Endothelial cell of umbilical vein (primary cell): ENCODE results near the gene PAAF1. TPM values are rescaled to one million over a fixed set of nuclear protein-coding genes. Genes with fewer than 3 reads are reported as not detected.

Source experiments
- BruUV-seq: library from RNA; stranded (reverse); fragments of 400-500 nt; replicated peaks from 2 replicates; lab custom pipeline; 2021; lab: Mats Ljungman, UMichigan
- CTCF ChIA-PET: fragments of 300-600, 350-600 bp; sonication (Branson Sonifier 250); formaldehyde crosslinking; loops from one replicate; lab custom pipeline; 2021; ENCODE audit warnings: antibody characterized with exemption, inconsistent platforms; lab: Charles Lee
- POLR2A ChIA-PET: fragments of 300-600, 350-600 bp; sonication (Branson Sonifier 250); formaldehyde crosslinking; loops from one replicate; lab custom pipeline; 2021; ENCODE audit warnings: antibody characterized with exemption, inconsistent platforms; lab: Charles Lee
- DNase-seq: peaks from one replicate; pipeline ENCODE4 v3.0.0-alpha.2; 2011; ENCODE audit warnings: low read depth, low spot score
- FAIRE-seq: peaks from 2 replicates; lab custom pipeline; 2011; peaks lifted over from hg19 to GRCh38; lab: Jason Lieb, UNC
- H2AFZ ChIP-seq: 2 replicates; pipeline ENCODE4 v1.6.0; 2012; ENCODE audit warnings: low read depth, low read length, control low read depth, inconsistent platforms
- H3K27ac ChIP-seq: 2 replicates; pipeline ENCODE4 v1.5.1; 2011; ENCODE audit warnings: low read depth, mild to moderate bottlenecking, control low read depth, low read length, moderate library complexity; ENCODE audit not compliant: insufficient read depth
- H3K27me3 ChIP-seq, 2 experiments: 2 replicates each; pipeline versions ENCODE4 v1.6.0 to v1.6.1; 2011; ENCODE audit warnings: low read length in 2 of 2, mixed read lengths in 1 of 2; ENCODE audit not compliant: control insufficient read depth in 2 of 2, insufficient read depth in 2 of 2
- H3K36me3 ChIP-seq, 2 experiments: 2 replicates in 1 of 2; 3 replicates in 1 of 2; pipeline ENCODE4 v1.5.1; 2011; ENCODE audit warnings: low read length in 2 of 2, mild to moderate bottlenecking in 1 of 2, moderate library complexity in 1 of 2; ENCODE audit not compliant: control insufficient read depth in 2 of 2, insufficient read depth in 2 of 2; ENCODE audit errors: extremely low read depth in 1 of 2
- H3K4me1 ChIP-seq: 3 replicates; pipeline ENCODE4 v1.5.1; 2011; ENCODE audit warnings: mild to moderate bottlenecking, low read length; ENCODE audit not compliant: control insufficient read depth, insufficient read depth; ENCODE audit errors: extremely low read depth
- H3K4me2 ChIP-seq: 2 replicates; pipeline ENCODE4 v1.6.1; 2011; ENCODE audit warnings: low read length, control low read depth, mixed read lengths; ENCODE audit not compliant: insufficient read depth
- H3K4me3 ChIP-seq, 3 experiments: fragments of 200-600 bp in 1 of 3; sonication (generic), shearing (Covaris generic) in 1 of 3; replicated peaks in 1 of 3; 2 replicates each; pipeline ENCODE4 v1.5.1; 2011 to 2016; ENCODE audit warnings: control low read depth in 3 of 3, low read length in 3 of 3, mild to moderate bottlenecking in 2 of 3, inconsistent platforms in 1 of 3, low read depth in 1 of 3, moderate library complexity in 1 of 3; ENCODE audit not compliant: insufficient read depth in 1 of 3
- H3K79me2 ChIP-seq: 2 replicates; pipeline ENCODE4 v1.6.0; 2012; ENCODE audit warnings: low read length, inconsistent platforms; ENCODE audit not compliant: control insufficient read depth, insufficient read depth
- H3K9ac ChIP-seq: replicated peaks from 2 replicates; pipeline ENCODE3; 2011; ENCODE audit warnings: low read length, control low read depth; ENCODE audit not compliant: insufficient read depth; ENCODE audit errors: extremely low read depth
- H3K9me1 ChIP-seq: replicated peaks from 3 replicates; pipeline ENCODE4 v1.6.0; 2011; ENCODE audit warnings: mild to moderate bottlenecking, low read length; ENCODE audit not compliant: control insufficient read depth, insufficient read depth; ENCODE audit errors: extremely low read depth
- H3K9me3 ChIP-seq: replicated peaks from 2 replicates; pipeline ENCODE4 v1.5.1; 2012; ENCODE audit warnings: low read length, inconsistent platforms; ENCODE audit not compliant: control insufficient read depth, insufficient read depth
- H4K20me1 ChIP-seq: replicated peaks from 2 replicates; pipeline ENCODE3; 2011; ENCODE audit warnings: mild to moderate bottlenecking, low read length; ENCODE audit not compliant: control insufficient read depth, insufficient read depth; ENCODE audit errors: extremely low read depth
- EZH2 ChIP-seq: IDR thresholded peaks from 2 replicates; pipeline ENCODE4 v1.6.1; 2012; ENCODE audit warnings: borderline replicate concordance, low read depth, mild to moderate bottlenecking, moderate library complexity, low read length, inconsistent platforms; ENCODE audit not compliant: severe bottlenecking
- FOS ChIP-seq: IDR thresholded peaks from 2 replicates; pipeline ENCODE4 v1.6.1; 2011; ENCODE audit warnings: mild to moderate bottlenecking, low read length, moderate library complexity, borderline replicate concordance; ENCODE audit not compliant: insufficient read depth
- GATA2 ChIP-seq: IDR thresholded peaks from 2 replicates; pipeline ENCODE4 v1.7.0; 2011; ENCODE audit warnings: low read depth, mild to moderate bottlenecking, moderate library complexity, mixed read lengths, low read length; ENCODE audit not compliant: insufficient read length, insufficient read depth
- JUN ChIP-seq: IDR thresholded peaks from 2 replicates; pipeline ENCODE4 v1.6.1; 2011; ENCODE audit warnings: borderline replicate concordance, low read depth; ENCODE audit not compliant: insufficient read length, insufficient read depth
- MYC ChIP-seq: IDR thresholded peaks from one replicate; pipeline ENCODE4 v1.6.1; 2011; ENCODE audit warnings: mild to moderate bottlenecking, low read depth, low read length
- POLR2A ChIP-seq: IDR thresholded peaks from 2 replicates; pipeline ENCODE4 v1.6.1; 2012; ENCODE audit warnings: low read depth, mild to moderate bottlenecking, control low read depth, low read length
- POLR2AphosphoS5 ChIP-seq: IDR thresholded peaks from 2 replicates; pipeline ENCODE4 v1.6.1; 2012; ENCODE audit warnings: low read depth, mild to moderate bottlenecking, control low read depth, low read length, moderate library complexity; ENCODE audit not compliant: insufficient read depth
- dilution Hi-C: fragments of 300-500 bp; cut with MboI; formaldehyde crosslinking; loops from one replicate; pipeline ENCODE4 v1.15.0; 2019; ENCODE audit warnings: low sequenced_read_pairs; ENCODE audit not compliant: extremely low pct_ligation_motif_present
- intact Hi-C: fragments of 100-400 bp; cut with micrococcal nuclease; formaldehyde crosslinking; loops from one replicate; pipeline ENCODE4 v1.10.0; 2022
- polyA plus RNA-seq, 4 experiments: library from polyadenylated mRNA; depleted of rRNA in 3 of 4; stranded (reverse) in 3 of 4; unstranded in 1 of 4; fragments of >200 nt; gene quantifications; 2 replicates each; pipeline versions ENCODE4 v1.2.1 to v1.2.3, GENCODE V29; 2011 to 2012; ENCODE audit warnings: missing spikeins in 1 of 4
- total RNA-seq: library from RNA; stranded (reverse); gene quantifications from 2 replicates; pipeline ENCODE4 v1.2.3, GENCODE V29; 2021
- TF ChIP-seq, protein P1 (sequence below), 2 donors: IDR thresholded peaks; 1 replicate in 1 of 2; 2 replicates in 1 of 2; pipeline ENCODE4 v1.5.1; 2011; ENCODE audit warnings: low read length in 2 of 2, mild to moderate bottlenecking in 2 of 2, moderate library complexity in 2 of 2, control low read depth in 1 of 2, inconsistent platforms in 1 of 2, low read depth in 1 of 2; ENCODE audit not compliant: insufficient read depth in 1 of 2; ENCODE audit errors: extremely low read depth in 1 of 2
- TF ChIP-seq, protein P2 (sequence below): IDR thresholded peaks from 2 replicates; pipeline ENCODE4 v1.6.1; 2011; ENCODE audit not compliant: insufficient read depth, insufficient read length

PAAF1 gene
- total and polyA plus RNA-seq, 2 donors (not counting 3 experiments of a cell fraction or from before 2014, with no cell fraction given) = 9.8 to 16.1 TPM

DNA sequence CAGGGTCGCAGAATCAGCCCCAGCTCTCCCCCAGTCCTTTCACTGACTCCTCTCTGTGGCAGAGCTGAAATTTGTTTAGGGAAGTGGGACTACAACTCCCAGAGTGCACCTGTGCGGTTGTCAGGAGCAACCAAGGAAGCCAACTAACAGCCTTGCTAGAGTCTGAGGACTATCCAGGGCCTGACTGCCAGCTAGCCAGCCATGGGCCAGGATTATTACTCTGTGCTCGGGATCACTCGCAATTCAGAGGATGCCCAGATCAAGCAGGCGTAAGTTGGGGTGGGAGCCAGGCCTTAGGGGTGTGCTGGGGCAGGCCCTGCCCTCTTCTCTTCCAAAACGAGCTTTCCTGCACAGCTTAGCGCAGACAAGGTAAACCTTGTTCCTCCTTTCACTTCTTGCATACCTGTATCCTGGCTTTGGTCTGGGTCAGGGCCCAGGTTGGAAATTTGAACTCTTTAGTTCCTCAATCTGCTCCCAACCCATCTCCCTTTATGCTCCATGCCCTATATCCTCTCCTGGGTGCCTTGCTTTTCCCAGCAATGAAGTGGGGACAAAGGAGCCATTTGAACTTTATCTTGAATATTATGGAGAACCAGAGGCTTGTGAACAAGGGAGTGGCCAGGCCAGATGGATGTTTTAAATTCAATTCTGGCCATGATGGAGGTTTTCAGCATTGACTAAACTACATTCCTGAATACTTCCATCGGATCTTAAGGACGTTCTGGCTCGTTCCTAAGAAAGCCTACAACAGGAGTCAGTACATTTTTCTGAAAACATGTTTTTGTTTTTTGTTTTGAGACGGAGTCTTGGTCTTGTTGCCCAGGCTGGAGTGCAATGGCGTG, 74.3 kb downstream of the PAAF1 start, which contains the start of gene DNAJB13:
DNAJB13 (plus strand) TSS at position 158 of the 842 bp plus-strand sequence; CDS start at position 202, 44 bp downstream.
- no TSS peak for BruUV-seq
- Histone ChIP-seq H3K27ac (no peak within 1 kb of the TSS), H3K4me3 (no peak within 1 kb of the TSS), H2AFZ (no peak within 1 kb of the TSS), H3K4me1 (no peaks in the 10 kb centered on the region), H3K9me1 (no peaks in the 10 kb centered on the region), H3K27me3 (no peaks in the 10 kb centered on the region), H3K9ac (no peak within 1 kb of the TSS), H3K79me2 (no peaks in the 10 kb centered on the region), H3K36me3 (no peaks in the 10 kb centered on the region), H4K20me1 (no peaks in the 10 kb centered on the region), H3K9me3 (no peaks in the 10 kb centered on the region), H3K4me2 (no peak within 1 kb of the TSS)
- ChIA-PET POLR2A (no interaction called here), CTCF (no interaction called here)
- dilution Hi-C loops (no loop called here), intact Hi-C loops (no loop called here)
- TF ChIP-seq, protein P1, sequence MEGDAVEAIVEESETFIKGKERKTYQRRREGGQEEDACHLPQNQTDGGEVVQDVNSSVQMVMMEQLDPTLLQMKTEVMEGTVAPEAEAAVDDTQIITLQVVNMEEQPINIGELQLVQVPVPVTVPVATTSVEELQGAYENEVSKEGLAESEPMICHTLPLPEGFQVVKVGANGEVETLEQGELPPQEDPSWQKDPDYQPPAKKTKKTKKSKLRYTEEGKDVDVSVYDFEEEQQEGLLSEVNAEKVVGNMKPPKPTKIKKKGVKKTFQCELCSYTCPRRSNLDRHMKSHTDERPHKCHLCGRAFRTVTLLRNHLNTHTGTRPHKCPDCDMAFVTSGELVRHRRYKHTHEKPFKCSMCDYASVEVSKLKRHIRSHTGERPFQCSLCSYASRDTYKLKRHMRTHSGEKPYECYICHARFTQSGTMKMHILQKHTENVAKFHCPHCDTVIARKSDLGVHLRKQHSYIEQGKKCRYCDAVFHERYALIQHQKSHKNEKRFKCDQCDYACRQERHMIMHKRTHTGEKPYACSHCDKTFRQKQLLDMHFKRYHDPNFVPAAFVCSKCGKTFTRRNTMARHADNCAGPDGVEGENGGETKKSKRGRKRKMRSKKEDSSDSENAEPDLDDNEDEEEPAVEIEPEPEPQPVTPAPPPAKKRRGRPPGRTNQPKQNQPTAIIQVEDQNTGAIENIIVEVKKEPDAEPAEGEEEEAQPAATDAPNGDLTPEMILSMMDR (IDR thresholded peaks at IDR 0.05; ENCODE audit: extremely low read depth in 1 of 2, insufficient read depth in 1 of 2, low read depth in 1 of 2, low read length in 2 of 2) = no peak
- TF ChIP-seq FOS (no peak), GATA2 (no peak), POLR2A (no peak), POLR2AphosphoS5 (no peak), JUN (no peak), EZH2 (no peak), MYC (no peak)
- TF ChIP-seq, protein P2, sequence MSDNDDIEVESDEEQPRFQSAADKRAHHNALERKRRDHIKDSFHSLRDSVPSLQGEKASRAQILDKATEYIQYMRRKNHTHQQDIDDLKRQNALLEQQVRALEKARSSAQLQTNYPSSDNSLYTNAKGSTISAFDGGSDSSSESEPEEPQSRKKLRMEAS = no peak
- peak; percentile 87 for FAIRE-seq
- DNase-seq = peak; percentile 46
